Activated T-helper 2 cell treated with anti-CD3 and anti-CD28 coated beads, Interferon-gamma antibody, Interleukin-2, Interleukin-4, amounts not matched to agents 10 μg/mL and 5 μg/mL and 100 μg/mL, durations not matched to agents 14 hours and 24 hours and 36 hours (primary cell): ENCODE data around the gene SLC9A9. TPM values are rescaled to one million over a fixed set of nuclear protein-coding genes. Genes with fewer than 3 reads are reported as not detected.

Experiments used
- DNase-seq: peaks from one replicate; pipeline ENCODE4 v3.0.0; 2021; ENCODE audit warnings: low spot score
- H3K27ac Mint-ChIP-seq: one replicate; pipeline ENCODE4 v1.8.0; 2021; ENCODE audit warnings: mixed read lengths
- H3K27me3 Mint-ChIP-seq: one replicate; pipeline ENCODE4 v1.8.0; 2021; ENCODE audit warnings: low read depth, mixed read lengths
- H3K36me3 Mint-ChIP-seq: one replicate; pipeline ENCODE4 v1.8.0; 2021; ENCODE audit warnings: low read depth, mixed read lengths
- H3K4me1 Mint-ChIP-seq: one replicate; pipeline ENCODE4 v1.8.0; 2021; ENCODE audit warnings: low read depth, mixed read lengths
- H3K4me3 Mint-ChIP-seq: one replicate; pipeline ENCODE4 v1.8.0; 2021; ENCODE audit warnings: low read depth, mild to moderate bottlenecking, moderate library complexity, mixed read lengths
- H3K9me3 Mint-ChIP-seq: one replicate; pipeline ENCODE4 v1.8.0; 2021; ENCODE audit warnings: mixed read lengths
- intact Hi-C: fragments of 100-400 bp; cut with micrococcal nuclease; formaldehyde crosslinking; loops from one replicate; pipeline ENCODE4 v1.15.1; 2023
- total RNA-seq: library from RNA; stranded (reverse); gene quantifications from 2 replicates; pipeline ENCODE4 v1.2.3, GENCODE V29; 2022

SLC9A9 gene
- total RNA-seq, 1 donor from 2014 or later, result 1.6 TPM

DNA sequence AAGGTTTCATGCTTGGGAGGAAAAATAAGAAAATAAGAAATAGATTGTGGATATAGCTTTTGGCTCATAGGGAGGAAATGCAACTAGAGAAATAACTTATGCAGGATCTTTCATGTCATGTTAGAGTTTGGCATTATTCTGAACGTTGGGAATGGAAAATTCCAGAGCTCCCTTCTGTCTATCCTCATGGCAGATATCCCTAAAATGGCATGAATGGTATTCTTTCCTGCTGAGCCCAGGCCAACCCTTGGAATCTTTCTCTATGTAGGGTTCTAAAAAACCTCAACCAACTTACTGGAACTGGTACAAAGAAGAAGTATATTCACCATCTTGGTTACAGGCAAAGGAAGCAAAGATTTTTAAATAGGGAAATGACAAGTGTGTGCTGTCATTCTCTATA is 516.2 kb downstream of the SLC9A9 start:
- Mint-ChIP-seq H3K4me3 (no peak overlapping the region), H3K9me3 (no peaks in the 10 kb centered on the region), H3K27ac (no peak overlapping the region), H3K4me1 (peaks cover 2% of the 10 kb centered on the region), H3K27me3 (peaks cover 27% of the 10 kb centered on the region), H3K36me3 (no peaks in the 10 kb centered on the region)
- DNase-seq, result no peak
- intact Hi-C loops, result no loop called here

DNA sequence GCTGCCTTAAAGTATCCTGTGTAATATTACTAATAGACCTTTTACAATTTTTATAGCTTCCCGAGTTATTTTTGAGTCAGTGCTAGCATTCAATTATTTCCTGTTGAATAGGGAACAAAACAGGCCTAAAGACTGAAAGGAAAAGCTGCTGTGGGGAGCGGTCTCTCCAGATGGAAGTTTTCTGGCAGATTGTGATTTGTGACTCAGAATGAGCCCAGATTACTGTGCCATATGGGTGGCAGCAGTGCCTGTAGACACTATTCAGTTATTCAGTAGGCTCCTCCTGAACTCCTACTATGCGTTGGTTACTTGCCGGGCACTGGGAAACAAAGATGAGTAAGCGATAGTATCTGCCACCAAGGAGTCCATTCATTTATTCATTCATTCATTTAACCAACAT is 516.9 kb downstream of the SLC9A9 start:
- peaks cover 6% of the 10 kb centered on the region for H3K4me1 Mint-ChIP-seq
- peaks cover 25% of the 10 kb centered on the region for H3K27me3 Mint-ChIP-seq
- no peak overlapping the region for H3K4me3 Mint-ChIP-seq
- no peaks in the 10 kb centered on the region for H3K9me3 Mint-ChIP-seq
- H3K36me3 Mint-ChIP-seq, result no peaks in the 10 kb centered on the region
- DNase-seq, result no peak
- H3K27ac Mint-ChIP-seq, result no peak overlapping the region
- intact Hi-C loops, result no loop called here

- peaks cover 16% of the 10 kb centered on the region for H3K27me3 Mint-ChIP-seq
- no peak overlapping the region for H3K27ac Mint-ChIP-seq
- intact Hi-C loops, result no loop called here
- H3K36me3 Mint-ChIP-seq, result no peaks in the 10 kb centered on the region
- no peak for DNase-seq
- H3K4me1 Mint-ChIP-seq, result peaks cover 7% of the 10 kb centered on the region
- no peak overlapping the region for H3K4me3 Mint-ChIP-seq
- H3K9me3 Mint-ChIP-seq, result no peaks in the 10 kb centered on the region
These were observed 517.9 kb downstream of the SLC9A9 start for GRCh38 chr3:143330296-143330868.

- no peaks in the 10 kb centered on the region for H3K9me3 Mint-ChIP-seq
- peaks cover 12% of the 10 kb centered on the region for H3K27me3 Mint-ChIP-seq
- no peaks in the 10 kb centered on the region for H3K36me3 Mint-ChIP-seq
- no peak for DNase-seq
- peaks cover 7% of the 10 kb centered on the region for H3K4me1 Mint-ChIP-seq
- H3K27ac Mint-ChIP-seq, result no peak overlapping the region
- intact Hi-C loops, result no loop called here
- H3K4me3 Mint-ChIP-seq, result no peak overlapping the region
These were observed 518.6 kb downstream of the SLC9A9 start for GRCh38 chr3:143329567-143330211.

DNA sequence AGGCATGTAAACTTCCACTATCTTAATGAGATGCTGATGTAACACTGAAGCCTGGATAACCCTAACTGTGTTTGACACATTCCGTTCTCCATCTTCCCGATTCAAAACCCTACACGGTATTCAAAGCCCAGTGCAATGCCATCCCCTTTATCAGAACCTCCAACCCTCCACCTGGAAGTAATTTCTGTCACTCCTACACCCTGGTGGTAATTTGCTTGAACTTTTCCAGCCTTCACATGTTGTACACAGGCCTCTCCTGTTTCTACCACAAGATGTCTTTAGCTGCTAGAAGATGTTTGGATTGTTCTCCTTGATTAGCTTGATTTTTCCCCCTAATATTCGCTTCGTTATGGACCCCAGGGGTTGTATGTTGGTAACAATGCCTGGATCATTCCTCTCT is 519.8 kb downstream of the SLC9A9 start:
- intact Hi-C loops, result no loop called here
- no peak for DNase-seq
- H3K4me3 Mint-ChIP-seq, result no peak overlapping the region
- H3K27ac Mint-ChIP-seq, result no peak overlapping the region
- no peaks in the 10 kb centered on the region for H3K36me3 Mint-ChIP-seq
- peaks cover 7% of the 10 kb centered on the region for H3K27me3 Mint-ChIP-seq
- H3K9me3 Mint-ChIP-seq, result no peaks in the 10 kb centered on the region
- peaks cover 7% of the 10 kb centered on the region for H3K4me1 Mint-ChIP-seq

GRCh38 chr3:143326983-143327778 is 521.1 kb downstream of the SLC9A9 start:
- no peaks in the 10 kb centered on the region for H3K36me3 Mint-ChIP-seq
- H3K4me1 Mint-ChIP-seq, result peaks cover 7% of the 10 kb centered on the region
- intact Hi-C loops, result no loop called here
- H3K4me3 Mint-ChIP-seq, result no peak overlapping the region
- H3K9me3 Mint-ChIP-seq, result no peaks in the 10 kb centered on the region
- H3K27ac Mint-ChIP-seq, result no peak overlapping the region
- H3K27me3 Mint-ChIP-seq, result peaks cover 7% of the 10 kb centered on the region
- DNase-seq, result no peak

- Mint-ChIP-seq H3K36me3 (no peaks in the 10 kb centered on the region), H3K27ac (no peak overlapping the region), H3K9me3 (no peaks in the 10 kb centered on the region), H3K4me3 (no peak overlapping the region), H3K27me3 (peaks cover 1% of the 10 kb centered on the region), H3K4me1 (no peaks in the 10 kb centered on the region)
- no peak for DNase-seq
- intact Hi-C loops, result no loop called here
These were observed 527.1 kb downstream of the SLC9A9 start for GRCh38 chr3:143321058-143321769.

GRCh38 chr3:143315766-143316165 is 532.5 kb downstream of the SLC9A9 start:
- Mint-ChIP-seq H3K27ac (no peak overlapping the region), H3K27me3 (peaks cover 4% of the 10 kb centered on the region), H3K4me3 (no peak overlapping the region), H3K4me1 (no peaks in the 10 kb centered on the region), H3K36me3 (no peaks in the 10 kb centered on the region), H3K9me3 (no peaks in the 10 kb centered on the region)
- no peak for DNase-seq
- intact Hi-C loops, result no loop called here

DNA sequence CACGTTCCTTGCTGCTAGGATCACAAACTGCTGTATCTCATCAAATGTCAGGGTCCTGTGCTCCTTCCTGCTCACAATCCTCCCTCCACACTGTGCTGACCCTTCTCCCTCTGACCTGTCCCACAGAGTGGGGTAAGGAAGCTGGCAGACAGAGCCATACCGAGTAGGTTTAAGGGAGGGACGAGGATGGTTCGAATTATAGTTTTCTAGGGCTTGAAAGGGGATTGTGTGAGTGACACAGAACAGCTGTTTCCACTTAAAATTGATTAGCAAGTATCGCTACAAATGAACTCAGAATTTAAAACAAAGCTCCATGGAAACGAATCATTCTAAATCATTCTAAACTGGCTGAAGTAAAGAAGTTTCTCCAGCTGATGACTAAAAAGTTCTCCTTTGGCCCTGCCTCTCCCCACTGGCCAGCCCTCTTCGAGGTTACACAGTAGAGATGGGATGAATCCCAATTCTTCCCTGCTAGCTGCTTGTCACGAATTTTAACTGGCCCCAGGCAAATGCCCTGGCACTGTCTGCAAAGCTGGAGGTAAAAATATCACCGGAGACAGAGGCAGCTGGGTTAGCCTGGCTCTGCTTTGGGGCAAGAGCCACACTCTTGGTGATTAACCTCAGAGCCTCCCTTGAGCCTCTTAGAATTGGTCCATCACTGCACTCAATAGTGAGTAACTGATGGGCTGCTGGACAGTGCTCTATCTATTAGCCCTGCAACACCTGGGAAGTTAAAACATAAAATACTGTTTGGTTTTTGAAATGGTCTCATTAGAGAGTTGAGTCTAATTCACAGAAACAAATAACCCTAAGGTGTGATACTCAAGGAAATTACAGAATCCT is 533.8 kb downstream of the SLC9A9 start:
- Mint-ChIP-seq H3K27me3 (peaks cover 4% of the 10 kb centered on the region), H3K4me1 (no peaks in the 10 kb centered on the region), H3K9me3 (no peaks in the 10 kb centered on the region), H3K36me3 (no peaks in the 10 kb centered on the region), H3K4me3 (no peak overlapping the region), H3K27ac (no peak overlapping the region)
- intact Hi-C loops, result no loop called here
- DNase-seq, result no peak

GRCh38 chr3:143313893-143314188 is 534.4 kb downstream of the SLC9A9 start:
- Mint-ChIP-seq H3K9me3 (peaks cover 2% of the 10 kb centered on the region), H3K36me3 (no peaks in the 10 kb centered on the region), H3K27ac (no peak overlapping the region), H3K4me3 (no peak overlapping the region), H3K4me1 (no peaks in the 10 kb centered on the region), H3K27me3 (peaks cover 4% of the 10 kb centered on the region)
- DNase-seq, result no peak
- intact Hi-C loops, result no loop called here

GRCh38 chr3:143313025-143313892 is 535.0 kb downstream of the SLC9A9 start:
- Mint-ChIP-seq H3K36me3 (no peaks in the 10 kb centered on the region), H3K4me3 (no peak overlapping the region), H3K27ac (no peak overlapping the region), H3K27me3 (peaks cover 2% of the 10 kb centered on the region), H3K4me1 (no peaks in the 10 kb centered on the region), H3K9me3 (peaks cover 4% of the 10 kb centered on the region)
- no peak for DNase-seq
- intact Hi-C loops, result no loop called here

DNA sequence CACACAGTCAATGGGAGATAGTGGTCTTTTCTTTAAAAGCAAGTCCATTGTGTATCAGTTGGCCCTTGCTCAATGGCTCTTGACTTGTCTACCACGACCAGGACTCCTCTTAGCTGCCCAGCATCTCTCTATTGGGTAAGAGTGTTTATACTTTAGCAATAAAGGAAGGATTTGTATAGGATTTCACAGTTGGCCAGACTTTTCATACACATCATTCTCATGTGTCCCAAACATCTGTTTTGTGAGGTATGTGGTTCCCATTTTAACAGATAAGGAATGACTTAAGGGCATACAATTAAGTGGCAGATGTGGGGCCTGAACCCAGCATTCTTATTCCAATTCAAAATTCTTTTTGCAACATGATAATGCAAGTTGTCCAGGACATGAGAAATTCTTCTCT is 537.2 kb downstream of the SLC9A9 start:
- no peaks in the 10 kb centered on the region for H3K36me3 Mint-ChIP-seq
- H3K4me3 Mint-ChIP-seq, result no peak overlapping the region
- intact Hi-C loops, result no loop called here
- peaks cover 4% of the 10 kb centered on the region for H3K9me3 Mint-ChIP-seq
- peaks cover 2% of the 10 kb centered on the region for H3K27me3 Mint-ChIP-seq
- H3K4me1 Mint-ChIP-seq, result peaks cover 10% of the 10 kb centered on the region
- H3K27ac Mint-ChIP-seq, result no peak overlapping the region
- no peak for DNase-seq
